LHCN-M2 (cell line): ENCODE results near the gene MRPL28. TPM values are rescaled to one million over a fixed set of nuclear protein-coding genes. Genes with fewer than 3 reads are reported as not detected.
A peak's percentile ranks its signal among the peaks of the same experiment; 100 is the strongest.
"Not testable (repeated sequence)": the region's sequence is repeated elsewhere in the genome, so short reads cannot be mapped to it uniquely, and the experiment has no call there.

Experiments
- DNase-seq: peaks from one replicate; pipeline ENCODE4 v3.0.0-alpha.2; 2012; ENCODE audit warnings: low read depth
- total RNA-seq: library from RNA; depleted of rRNA; stranded (reverse); fragments of >200 nt; gene quantifications from 2 replicates; pipeline ENCODE4 v1.2.3, GENCODE V29; 2014

MRPL28 gene
- total RNA-seq, 1 experiment from 2014 or later: 156 TPM

DNA sequence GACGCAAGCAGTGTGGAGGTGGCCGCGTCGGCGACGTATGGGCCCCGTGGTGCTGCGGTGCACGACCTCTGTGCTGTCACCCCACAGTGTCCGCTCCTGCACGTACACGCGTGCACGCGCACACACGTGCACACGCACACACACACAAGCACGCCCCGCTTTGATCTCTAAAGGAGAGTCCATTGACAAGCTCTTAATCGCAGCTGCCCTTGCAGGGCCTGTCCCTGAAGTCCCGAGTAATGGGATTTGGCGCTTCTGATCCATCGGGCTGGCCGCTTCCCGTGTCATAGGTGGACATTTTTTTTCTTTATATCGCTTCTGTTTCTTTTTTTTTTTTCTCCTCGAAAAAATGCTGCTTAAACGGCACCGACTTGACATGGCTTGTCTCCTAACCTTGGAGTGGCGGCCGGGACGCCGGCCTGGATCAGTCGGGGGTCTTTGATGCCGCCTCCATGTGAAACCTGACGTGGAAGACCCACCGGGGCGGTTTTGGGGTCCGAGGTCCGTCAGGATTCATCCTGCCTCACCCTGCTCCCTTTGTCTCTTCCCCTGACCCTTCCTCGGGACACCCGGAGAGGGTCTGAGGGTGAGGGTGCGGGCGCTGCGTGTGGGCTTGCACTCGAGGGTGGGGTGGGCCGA, 9.5 kb downstream of the MRPL28 start:
- DNase-seq: no peak

DNA sequence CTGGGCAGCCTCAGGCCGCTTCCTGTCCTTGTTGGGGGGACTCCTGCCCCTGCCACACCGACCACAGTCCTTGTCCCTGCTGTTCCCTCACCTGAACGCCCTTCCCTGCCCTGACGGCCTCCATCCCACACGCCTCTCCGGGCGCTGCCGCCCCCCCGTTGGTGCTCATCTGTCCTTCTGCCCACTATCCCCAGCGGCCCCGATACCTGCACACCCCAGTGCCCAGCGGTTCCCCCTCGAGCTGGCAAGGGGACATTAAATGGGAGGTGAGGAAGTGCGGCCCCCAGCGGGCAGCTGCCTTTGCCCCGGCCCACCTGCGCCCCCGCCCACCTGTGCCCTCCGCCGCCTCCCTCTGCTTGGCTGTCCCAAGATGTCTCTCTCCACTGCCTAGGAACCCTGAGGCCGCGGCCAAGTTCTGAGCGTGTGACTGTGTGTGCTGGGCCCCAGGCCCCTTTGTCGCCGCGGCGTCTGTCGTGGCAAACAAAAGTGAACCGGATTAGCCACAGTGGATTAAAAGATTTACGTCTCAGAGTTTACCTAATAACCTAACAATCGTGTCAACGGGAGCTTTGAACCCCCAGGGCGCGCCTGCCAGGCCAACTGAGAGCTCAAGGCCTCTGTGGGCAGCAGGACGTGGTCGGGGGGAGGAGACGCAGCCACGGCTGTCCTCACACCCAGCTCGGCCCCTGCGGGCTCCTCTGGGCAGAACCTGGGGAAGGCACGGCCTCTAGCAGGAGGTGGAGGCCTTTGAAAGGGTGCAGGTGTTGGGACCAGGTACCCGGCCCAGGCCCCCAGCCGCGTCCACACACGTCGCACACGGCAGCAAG, 10.3 kb downstream of the MRPL28 start:
- no peak for DNase-seq

DNA sequence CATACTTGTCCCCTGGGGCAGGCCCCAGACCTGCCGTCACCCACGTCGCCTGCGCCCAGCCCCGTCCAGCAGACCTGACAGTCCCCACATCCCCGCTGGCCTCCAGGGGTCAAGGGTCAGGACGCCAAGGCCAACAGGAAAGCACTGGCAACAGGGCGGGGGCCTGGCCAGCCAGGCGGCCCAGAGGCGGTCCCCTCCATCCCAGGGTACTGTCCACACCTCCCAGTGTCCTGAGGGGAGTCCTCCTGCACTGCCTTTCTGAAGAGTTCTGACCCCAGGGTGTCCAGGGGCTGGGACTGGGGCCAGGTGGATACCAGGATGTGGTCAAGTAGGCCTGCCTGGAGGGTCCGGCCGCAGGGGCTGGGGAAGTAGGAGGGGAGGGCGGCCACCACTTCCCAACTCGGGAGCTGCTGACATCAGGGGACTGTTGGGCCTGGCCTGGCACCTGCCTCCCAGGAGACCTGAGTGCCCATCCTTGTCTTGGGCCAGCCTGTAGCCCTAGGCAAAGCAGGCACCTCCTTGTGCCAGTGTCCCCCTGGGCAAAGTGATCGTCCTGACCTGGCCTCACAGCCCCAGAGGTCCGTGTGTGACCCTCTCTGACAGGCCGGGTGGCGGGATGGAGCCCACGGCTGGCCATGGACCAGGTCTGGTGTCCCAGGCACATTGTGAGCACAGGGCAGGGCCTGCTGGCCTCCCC, 11.1 kb downstream of the MRPL28 start:
- no peak for DNase-seq

DNA sequence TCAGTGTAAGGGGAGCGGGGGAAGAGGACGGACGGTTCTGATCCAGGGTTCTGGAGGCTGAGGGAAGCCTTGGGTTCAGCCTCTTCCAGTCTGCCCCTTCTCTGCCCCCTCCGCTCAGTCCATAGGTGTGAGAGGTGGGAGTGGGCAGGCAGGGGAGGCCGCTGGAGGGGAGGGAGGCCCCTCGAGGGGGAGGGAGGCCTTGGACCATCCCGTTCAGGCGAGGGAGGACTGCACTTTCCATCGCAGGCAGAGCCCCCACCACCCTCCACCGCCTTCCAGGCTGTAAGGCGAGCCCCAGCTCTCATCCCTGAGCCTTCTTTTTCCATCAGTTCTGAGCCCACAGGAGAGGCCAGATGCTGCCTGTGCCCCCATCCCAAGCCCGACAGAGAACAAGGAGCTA, 13.6 kb downstream of the MRPL28 start:
- no peak for DNase-seq

DNA sequence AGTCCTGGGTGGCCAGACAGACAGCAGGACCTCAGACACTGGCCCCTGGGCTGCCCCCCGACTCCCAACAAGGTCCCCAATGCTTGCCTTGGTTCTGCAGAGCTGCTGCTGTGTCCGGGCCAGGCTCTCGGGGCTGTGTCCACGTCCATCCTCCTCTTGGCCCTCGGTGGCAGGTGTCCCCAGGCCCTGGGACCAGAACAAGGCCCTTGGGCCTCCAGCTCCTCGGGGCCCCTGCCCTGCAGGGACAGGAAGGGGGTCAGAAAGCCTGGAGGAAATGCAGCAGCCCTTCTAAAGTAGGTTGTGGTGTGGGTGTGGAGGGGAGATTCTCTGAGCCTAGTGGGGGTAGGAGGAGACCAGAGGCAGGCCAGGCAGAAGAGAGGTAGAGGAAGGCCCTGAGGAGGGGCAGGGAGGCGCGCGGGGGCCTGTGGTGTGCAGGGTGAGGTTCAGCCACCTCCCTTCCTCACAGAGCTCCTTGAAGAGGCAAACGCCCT, 15.3 kb downstream of the MRPL28 start:
- DNase-seq: no peak

DNA sequence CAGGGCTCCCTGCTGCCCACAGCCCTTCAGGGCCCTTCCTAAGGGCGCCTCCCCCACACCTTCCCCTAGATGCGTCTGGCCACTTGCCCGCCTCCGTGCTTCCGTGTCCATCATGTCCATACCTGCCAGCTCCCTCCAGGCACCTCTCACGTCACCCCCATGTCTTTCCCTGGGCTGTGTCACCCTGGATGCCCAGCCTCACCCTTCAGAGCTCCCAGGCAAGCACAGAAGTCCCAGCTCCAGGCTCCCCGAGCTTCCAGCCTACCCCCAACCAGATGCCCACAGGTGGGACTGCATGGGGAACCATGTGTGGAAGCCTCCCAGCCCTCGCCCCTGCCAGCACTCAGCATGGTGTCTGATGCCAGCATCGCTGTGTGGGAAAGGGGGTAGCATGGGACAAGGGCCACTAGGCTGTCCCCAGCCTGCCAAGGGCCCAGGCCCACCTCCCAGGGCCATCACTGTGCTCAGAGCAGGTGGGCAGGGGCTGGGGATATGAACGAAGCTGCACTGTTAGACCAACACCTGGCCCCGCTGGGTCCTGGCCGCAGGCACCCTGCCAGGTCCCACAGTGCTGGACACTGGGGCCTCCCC, 16.0 kb downstream of the MRPL28 start:
- DNase-seq: no peak

DNA sequence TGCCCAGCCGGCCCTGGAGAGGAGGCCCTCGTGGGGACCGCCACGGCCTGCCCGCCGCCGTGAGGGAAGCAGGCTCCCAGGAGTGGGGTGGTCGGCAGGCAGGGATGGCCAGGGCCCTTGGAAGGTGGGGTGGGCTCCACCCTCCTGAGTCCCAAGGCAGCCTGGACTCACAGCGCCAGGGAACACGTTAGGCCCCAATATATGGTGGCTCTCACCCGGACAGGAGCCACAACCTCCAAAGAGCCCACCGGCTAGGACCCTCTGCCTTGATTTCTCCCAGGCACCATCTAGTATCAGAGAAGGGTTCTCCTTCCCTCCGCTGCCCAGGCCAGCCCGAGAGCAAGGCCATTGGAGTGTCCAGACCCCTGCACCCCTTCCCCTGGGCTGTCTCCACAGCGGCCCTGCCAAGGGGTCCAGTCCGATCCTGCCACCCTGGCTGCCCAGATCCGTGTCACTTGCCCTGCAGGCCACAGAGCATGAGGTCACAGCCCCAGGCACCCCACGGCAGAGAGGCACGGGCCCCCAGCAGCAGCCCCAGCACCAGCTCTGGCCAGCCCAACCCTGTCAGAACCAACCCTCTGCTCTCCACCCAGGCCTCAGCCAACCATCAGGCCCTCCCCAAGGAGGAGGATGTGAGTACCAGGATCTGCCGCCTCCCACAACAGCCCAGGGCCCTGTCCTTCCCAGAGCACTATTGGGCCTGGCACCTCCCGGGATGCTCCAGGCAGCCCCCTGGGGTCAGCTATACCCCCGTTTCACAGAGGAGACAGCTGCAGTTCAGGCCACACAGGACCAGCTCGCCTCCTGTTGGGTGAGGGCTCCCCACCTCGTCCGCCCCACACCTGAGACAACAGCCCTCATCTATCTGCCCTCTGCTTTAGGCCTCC, 16.7 kb downstream of the MRPL28 start:
- no peak for DNase-seq

DNA sequence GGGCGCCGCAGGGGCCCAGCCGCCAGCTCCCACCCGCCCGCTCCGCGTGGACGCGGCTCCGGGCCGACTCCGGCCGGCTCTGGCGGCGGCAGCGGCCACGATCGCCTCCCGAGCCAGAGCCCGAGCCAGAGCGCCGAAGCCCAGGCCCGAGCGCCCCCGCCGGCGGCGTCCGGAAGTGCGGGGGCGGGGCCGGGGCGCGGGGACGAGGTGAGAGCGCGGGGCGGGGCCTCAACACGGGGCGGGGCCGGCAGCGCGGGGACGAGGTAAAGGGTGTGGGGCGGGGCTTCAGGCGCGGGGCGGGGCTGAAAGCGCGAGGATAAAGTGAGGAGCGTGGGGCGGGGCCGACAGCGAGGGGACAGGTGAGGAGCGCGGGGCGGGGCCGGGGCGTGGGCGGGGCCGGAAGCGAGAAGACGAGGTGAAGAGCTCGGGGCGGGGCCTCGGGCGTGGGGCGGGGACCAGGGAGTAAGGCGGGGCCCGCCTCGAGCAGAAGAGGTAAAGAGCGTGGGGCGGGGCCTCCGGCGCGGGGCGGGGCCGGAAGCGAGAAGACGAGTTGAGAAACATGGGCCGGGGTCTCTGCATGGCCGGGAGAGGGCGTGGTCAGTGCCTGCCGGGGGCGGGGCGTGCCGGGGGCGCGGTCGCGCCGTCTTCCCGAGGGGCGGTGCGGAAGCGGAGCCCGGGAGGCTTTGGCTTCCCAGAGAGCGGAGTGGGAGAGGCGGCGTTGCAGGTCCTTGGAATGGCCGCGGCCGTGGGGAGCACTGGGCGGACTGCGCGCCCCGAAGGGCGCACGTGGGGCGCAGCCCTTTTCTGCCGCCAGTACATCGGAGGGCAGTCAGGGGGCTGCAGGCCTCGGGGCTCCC, 17.6 kb downstream of the MRPL28 start, which contains the start of gene AXIN1:
AXIN1 (minus strand) TSS at position 177 of the 857 bp plus-strand sequence. CDS start 5,698 bp downstream, outside the sequence.
- peak; percentile 77 for DNase-seq

DNA sequence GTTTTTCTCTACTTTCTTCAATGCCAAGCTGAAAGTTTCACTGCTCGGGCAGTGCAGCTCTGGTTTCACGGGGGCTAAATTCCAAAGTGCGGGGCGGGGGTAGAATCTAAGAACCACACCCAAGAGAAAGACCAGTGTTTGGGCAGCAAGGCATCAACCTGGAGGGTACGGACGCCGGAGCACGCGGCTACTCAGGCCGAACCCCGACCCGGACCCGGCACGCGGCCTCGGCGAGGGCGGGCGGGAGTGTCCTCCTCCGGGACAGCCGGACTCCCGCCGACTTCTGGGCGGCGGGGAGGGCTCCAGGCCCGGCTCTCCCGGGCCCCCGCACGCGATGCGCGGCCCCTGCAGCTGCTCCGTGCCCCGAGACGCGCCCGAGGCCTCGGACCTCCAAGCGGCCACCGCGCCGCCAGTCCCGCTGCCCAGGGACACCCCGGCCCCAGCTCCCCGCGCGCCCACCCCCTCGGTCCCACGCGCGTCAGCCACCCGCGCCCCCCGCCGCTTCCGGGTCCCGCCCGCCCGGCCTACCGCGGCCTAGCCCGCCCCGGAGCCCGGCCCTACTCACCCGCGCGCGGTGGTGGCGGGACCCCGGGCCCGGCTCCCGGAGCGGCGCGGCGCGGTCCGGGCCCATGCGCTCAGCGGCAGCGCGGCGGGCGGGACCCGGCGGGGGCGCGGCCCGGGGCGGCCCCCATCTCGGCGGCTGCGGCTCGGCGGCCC, 18.4 kb downstream of the MRPL28 start:
- DNase-seq: peak; percentile 13

DNA sequence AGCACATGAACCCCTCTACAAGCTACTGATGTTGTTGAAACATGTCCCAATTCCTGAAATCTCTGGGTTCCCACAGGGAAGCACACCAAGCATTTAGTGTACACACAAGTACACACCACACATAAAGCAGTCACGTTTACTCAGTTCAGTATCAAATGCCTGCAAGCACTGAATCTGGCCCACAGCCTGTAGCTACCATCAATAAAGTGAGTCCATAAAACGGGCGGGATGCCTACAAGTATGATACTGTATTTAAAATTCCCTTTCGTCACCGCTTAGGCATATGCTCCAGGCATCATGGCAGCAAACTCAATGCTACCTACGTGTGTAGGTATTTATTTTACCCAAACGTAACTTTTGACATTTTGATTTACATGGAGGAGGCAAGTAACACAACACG, 20.1 kb downstream of the MRPL28 start:
- no peak for DNase-seq

DNA sequence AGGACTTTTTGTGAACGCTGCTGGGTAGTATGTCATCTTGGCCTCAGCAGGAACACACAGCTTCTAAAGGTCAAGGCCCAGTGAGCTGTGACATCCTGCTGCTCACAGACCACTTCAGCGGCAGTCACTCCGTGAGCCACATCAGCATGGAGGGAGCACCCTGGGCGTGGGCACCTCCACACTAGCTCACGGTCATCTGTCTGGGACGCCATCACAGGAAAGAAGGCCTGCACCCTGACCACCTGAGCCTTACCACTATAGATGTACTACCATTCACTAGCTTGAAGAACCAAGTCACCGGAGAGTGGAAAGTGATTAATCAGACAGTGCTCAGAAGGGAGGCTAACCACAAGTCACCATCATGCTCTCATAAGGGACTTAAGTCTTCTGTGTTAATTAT, 21.1 kb downstream of the MRPL28 start:
- DNase-seq: no peak

DNA sequence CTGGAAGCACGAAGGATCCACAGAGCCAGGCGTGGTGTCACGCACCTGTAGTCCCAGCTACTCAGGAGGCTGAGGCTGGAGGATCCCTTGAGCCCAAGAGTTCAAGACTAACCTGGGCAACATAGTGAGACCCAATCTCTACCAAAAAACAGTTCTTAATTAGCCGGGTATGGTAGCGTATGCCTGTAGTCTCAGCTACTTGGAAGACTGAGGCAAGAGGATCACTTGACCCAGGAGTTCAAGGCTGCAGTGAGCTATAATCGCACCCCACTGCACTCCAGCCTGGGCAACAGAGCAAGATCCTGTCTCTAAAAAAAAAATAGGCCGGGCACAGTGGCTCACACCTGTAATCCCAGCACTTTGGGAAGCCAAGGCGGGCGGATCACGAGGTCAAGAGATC, 21.8 kb downstream of the MRPL28 start:
- DNase-seq: not testable (repeated sequence)

DNA sequence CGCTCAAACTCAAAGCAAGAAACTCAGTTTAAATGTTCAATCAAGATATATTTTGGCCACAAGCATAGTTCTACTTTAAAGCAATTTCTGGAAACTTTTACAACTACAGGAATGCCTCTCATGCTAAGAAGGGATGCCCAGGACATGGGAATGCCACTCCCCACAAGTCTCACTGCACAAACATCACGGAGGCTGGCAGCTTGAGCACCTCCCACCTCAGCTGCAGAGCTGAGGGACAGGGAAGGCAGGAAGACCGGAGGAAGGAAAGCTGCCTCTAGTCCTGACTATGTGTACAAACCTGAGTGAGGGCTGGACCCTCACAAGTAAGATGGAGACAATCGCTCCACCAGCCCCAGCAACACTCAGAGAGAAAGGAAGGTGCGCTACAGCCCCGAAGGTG, 23.1 kb downstream of the MRPL28 start:
- DNase-seq: no peak

DNA sequence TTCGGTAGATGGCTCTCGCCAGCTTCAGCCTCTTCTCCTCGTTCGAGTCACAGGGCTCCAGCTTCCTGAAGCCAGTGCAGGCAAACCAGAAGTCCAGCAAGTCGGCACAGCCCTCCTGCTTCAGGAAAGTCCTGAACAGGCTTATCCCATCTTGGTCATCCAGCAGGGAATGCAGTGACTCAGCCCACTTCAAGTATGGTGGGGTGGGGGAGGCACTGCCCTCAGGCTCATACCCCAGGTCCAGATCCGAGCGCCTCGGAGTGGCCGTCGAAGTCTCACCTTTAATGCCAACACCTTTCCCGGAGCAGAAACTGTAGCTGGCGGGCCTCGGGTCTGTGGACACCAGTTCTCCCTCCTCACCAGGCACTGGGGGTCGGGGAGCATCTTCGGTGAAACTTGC, 23.8 kb downstream of the MRPL28 start:
- DNase-seq: no peak

DNA sequence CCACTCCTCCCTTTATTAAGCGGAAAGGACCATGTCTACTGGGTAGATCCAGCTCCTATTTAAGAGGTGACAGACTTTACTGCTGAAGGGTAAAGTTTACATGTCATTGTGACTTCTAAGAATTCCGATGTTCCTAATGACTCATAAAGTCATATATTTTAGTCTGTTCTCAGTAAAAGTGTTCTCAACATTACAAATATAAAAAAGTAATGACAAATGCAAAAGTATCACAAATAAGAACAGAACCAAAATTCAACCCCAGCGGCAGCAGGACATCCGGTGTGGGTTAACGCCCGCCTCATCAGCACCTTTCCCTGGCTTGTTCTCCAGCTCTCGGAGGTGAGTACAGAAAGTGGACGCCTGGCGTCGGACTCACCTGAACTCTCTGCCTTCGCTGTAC, 24.6 kb downstream of the MRPL28 start:
- no peak for DNase-seq

DNA sequence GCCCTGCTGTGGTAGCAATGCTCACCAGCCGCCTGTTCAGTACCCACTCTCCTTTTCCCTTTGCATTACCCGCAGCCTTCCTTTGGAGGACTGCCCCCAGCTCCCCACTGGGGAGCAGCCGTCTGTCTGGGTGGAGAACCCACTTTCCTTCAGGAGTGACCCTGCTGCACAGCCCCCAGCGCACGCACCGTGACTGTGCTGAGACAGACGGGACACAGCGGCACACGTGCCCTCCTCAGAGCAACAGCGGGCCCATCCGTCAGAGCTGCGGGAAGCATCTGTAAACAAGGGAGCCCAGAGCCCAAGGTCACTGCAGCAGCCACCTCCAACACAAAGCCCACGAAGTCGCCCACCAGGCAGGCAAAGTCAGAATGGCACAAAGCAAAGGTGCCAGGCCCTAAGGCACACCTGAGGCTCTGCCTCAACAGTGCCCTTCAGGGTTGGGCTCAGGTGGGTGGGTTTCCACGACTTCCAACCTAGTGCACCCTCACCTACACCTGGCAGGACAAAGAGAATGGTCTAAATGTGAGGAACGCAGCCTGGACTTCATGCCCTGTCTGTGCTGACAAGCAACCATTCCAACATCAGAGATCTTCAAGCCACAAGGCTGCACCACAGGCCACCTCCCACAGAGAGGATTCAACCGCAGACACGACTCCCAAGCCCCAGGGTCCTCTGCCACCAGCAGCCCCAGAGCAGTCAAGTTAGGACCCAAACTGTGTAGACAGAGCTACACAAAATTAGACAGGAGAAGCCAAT, 27.7 kb downstream of the MRPL28 start:
- no peak for DNase-seq

DNA sequence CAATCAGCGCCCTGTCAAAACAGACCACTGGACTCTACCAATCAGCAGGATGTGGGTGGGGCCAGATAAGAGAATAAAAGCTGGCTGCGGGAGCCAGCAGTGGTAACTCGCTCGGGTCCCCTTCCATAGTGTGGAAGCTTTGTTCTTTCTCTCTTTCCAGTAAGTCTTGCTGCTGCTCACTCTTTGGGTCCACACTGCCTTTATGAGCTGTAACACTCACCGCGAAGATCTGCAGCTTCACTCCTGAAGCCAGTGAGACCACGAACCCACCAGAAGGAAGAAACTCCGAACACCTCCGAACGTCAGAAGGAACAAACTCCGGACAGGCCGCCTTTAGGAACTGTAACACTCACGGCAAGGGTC, 28.4 kb downstream of the MRPL28 start:
- DNase-seq: not testable (repeated sequence)
